ENCODE data around the gene GGTLC2.
"Not testable (repeated sequence)": the region's sequence is repeated elsewhere in the genome, so short reads cannot be mapped to it uniquely, and the experiment has no call there.

Gene GGTLC2

DNA sequence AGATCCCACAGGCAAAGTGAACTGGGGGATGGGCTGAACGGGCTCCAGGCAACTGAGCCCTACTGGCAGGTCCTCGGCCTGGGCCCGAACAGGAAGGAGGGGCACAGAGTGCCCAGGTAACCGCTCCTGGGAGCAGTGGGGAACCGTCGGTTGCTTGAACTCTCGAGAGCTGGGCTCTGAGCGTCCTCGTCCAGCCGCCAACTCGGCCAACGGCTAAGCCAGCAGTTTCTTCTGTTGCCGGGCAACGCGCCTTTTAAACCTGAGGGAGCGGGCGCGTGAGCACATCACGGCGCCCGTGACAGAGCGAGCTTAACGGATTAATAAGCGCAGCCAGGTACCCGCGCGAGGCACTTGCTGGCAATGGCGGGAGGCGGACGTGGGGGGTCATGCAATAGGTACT, at the start of gene GGTLC2:
GGTLC2 (plus strand) TSS at position 301 of the 400 bp plus-strand sequence. CDS start 1,732 bp downstream, outside the sequence.
- DNase-seq (ENCODE audit: low read depth); H3K4me3 ChIP-seq (ENCODE audit: control insufficient read depth, low read depth, low read length): not testable (repeated sequence)

GRCh38 chr22:22595001-22595835, 49.2 kb upstream of the GGTLC2 start:
- TF ChIP-seq, protein P1, sequence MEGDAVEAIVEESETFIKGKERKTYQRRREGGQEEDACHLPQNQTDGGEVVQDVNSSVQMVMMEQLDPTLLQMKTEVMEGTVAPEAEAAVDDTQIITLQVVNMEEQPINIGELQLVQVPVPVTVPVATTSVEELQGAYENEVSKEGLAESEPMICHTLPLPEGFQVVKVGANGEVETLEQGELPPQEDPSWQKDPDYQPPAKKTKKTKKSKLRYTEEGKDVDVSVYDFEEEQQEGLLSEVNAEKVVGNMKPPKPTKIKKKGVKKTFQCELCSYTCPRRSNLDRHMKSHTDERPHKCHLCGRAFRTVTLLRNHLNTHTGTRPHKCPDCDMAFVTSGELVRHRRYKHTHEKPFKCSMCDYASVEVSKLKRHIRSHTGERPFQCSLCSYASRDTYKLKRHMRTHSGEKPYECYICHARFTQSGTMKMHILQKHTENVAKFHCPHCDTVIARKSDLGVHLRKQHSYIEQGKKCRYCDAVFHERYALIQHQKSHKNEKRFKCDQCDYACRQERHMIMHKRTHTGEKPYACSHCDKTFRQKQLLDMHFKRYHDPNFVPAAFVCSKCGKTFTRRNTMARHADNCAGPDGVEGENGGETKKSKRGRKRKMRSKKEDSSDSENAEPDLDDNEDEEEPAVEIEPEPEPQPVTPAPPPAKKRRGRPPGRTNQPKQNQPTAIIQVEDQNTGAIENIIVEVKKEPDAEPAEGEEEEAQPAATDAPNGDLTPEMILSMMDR (IDR thresholded peaks at IDR 0.05; ENCODE audit: control insufficient read depth, insufficient read depth, low read depth, low read length, missing control alignments) = no peak
- DNase-seq (ENCODE audit: low read depth) = no peak
- H3K4me3 ChIP-seq (ENCODE audit: control insufficient read depth, low read depth, low read length) = no peak overlapping the region

- H3K4me3 ChIP-seq (ENCODE audit: control insufficient read depth, low read depth, low read length) = no peak overlapping the region
- TF ChIP-seq, protein P1 (IDR thresholded peaks at IDR 0.05; ENCODE audit: control insufficient read depth, insufficient read depth, low read depth, low read length, missing control alignments) = no peak
- DNase-seq (ENCODE audit: low read depth) = no peak
Measured at GRCh38 chr22:22598144-22598543, 46.3 kb upstream of the GGTLC2 start.

DNA sequence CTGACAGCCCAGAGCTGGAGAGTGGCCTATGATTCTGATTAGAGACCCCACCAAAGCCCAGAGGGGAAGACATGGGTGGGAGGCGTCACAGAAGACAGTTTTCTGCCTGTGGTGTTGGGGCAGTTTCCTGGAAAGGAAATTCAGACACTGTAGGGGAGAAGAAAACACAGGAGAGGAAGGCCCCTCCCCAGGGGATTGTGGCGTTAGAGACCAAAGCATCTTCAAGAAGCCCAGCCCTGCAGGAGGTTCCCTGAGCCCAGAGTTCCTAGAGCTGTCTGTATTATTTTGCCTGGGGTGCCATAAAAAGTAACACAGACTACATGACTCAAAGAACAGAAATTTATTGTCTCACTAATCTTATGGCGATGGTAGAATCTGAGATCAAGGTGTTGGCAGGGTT, 45.2 kb upstream of the GGTLC2 start:
- no peak overlapping the region for H3K4me3 ChIP-seq (ENCODE audit: control insufficient read depth, low read depth, low read length)
- TF ChIP-seq, protein P1 (IDR thresholded peaks at IDR 0.05; ENCODE audit: control insufficient read depth, insufficient read depth, low read depth, low read length, missing control alignments) = no peak
- DNase-seq (ENCODE audit: low read depth) = no peak

GRCh38 chr22:22600531-22601261, 43.7 kb upstream of the GGTLC2 start:
- TF ChIP-seq, protein P1 (IDR thresholded peaks at IDR 0.05; ENCODE audit: control insufficient read depth, insufficient read depth, low read depth, low read length, missing control alignments) = no peak
- no peak for DNase-seq (ENCODE audit: low read depth)
- H3K4me3 ChIP-seq (ENCODE audit: control insufficient read depth, low read depth, low read length) = no peak overlapping the region

- no peak for DNase-seq (ENCODE audit: low read depth)
- no peak overlapping the region for H3K4me3 ChIP-seq (ENCODE audit: control insufficient read depth, low read depth, low read length)
- TF ChIP-seq, protein P1 (IDR thresholded peaks at IDR 0.05; ENCODE audit: control insufficient read depth, insufficient read depth, low read depth, low read length, missing control alignments) = no peak
Measured at GRCh38 chr22:22603470-22603947, 40.9 kb upstream of the GGTLC2 start.
